GM19351 (cell line): ENCODE results near the gene TMEM245.
"Not testable (repeated sequence)": the region's sequence is repeated elsewhere in the genome, so short reads cannot be mapped to it uniquely, and the experiment has no call there.

Experiments
- ATAC-seq: cut with Tn5 transposase; IDR thresholded peaks from one replicate; pipeline ENCODE4 v1.9.1; 2021; ENCODE audit warnings: mild to moderate bottlenecking, moderate library complexity; ENCODE audit not compliant: unreplicated experiment

The TMEM245 gene

DNA sequence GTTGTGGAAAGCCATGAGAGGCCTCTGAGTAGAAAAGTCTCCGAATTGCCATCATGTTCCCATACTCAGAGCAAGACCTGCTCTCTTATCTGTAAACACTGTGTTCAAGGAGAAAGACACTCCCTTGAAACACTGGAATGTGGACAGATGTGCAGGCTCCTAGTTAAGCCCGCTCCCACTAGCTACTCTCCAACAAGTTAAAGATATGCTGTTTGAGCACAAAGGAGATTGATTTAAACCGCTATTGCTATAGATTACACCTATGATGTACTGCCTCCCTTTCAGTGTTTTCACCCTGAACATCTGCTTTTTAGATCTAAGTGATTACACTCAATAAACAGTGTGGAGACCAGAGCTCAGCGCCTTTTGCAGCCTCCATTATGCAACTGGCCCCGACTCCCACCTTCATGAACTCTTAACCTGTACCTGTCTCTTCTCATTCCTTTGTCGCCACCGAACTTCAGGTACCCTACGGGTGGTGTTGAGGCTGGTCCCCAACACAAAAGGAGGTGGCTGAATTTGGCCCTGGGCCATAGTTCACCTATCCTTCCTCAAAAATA, 47.5 kb downstream of the TMEM245 start:
- ATAC-seq = no peak

DNA sequence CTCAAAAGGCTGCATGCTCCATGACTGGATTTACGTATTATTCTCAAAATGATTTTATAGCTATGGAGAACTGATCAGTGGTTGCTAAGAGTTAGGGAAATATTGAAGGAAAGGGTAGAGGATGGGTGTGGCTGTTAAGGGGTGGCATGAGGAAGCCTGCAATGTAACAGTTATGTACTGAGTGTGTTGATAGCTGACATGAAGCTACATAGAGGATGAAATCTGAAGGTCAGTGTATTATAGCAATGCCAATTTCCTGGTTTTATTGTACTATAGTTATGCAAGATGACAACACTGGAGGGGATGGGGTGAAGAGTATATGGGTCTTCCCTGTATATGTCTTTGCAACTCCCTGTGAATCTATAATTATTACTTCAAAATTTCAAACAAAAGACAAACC, 51.0 kb downstream of the TMEM245 start:
- no peak for ATAC-seq

DNA sequence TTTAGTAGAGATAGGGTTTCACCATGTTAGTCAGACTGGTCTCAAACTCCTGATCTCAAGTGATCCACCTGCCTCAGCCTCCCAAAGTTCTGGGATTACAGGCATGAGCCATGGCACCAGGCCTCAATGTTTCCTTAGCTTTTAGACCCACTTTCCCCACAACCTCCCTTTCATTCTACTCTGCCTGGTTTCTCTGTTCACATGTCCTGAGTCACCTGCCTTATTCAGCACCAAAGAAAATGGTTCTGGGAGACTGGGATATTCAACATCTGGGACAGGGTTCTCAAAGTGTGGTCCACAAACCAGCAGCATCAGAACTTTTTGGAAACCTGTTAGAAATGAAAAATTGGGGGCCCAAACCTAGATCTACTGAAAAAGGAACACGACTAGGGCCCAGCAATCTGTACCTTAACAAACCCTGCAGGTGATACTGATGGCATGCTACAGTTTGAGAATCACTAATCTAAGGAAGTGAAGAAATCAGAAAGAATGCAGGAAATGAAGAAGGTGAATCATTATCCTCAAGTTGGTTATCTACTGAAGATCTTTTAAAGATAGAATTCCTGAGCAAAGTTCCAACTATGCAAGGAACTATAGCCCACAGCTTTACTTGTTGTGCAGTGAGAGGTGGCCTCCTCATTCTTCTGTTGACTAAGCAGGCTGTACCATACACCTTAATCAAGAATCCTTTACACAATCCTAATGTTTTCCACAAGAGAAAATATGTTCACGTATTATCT, 54.6 kb downstream of the TMEM245 start:
- ATAC-seq = no peak

DNA sequence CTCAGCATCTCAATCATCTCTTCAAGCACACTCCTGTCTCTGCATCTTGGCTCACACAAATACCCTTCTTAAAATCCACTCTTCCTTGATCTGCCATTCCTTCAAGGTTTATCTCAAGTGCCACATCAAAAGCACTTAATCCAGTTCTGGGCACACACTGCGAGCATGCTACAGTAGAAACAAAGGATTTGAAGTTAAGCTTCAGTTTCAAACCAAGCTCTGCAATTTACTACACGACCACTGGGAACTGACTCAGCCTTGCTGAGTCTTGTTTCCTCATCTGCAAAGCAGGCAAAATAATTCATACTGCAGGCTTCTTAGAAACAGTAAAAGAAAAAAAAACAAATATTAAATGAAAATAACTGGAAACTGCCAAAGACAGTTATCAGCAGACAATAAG, 56.0 kb downstream of the TMEM245 start:
- ATAC-seq = no peak

DNA sequence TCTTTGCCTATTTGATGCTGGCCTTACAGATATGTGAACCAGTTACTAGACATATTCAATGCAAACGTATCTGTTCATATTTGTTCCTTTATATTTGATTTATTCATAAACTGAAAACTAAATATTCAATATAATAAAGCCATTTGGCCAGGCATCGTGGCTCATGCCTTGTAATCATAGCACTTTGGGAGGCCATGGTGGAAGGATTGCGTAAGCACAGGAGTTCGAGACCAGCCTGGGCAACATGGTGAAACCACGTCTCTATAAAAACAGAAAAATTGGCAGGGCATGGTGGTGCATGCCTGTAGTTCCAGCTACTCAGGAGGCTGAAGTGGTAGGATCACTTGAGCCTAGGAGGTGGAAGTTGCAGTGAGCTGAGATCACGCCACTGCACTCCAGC, 57.2 kb downstream of the TMEM245 start:
- ATAC-seq = no peak

DNA sequence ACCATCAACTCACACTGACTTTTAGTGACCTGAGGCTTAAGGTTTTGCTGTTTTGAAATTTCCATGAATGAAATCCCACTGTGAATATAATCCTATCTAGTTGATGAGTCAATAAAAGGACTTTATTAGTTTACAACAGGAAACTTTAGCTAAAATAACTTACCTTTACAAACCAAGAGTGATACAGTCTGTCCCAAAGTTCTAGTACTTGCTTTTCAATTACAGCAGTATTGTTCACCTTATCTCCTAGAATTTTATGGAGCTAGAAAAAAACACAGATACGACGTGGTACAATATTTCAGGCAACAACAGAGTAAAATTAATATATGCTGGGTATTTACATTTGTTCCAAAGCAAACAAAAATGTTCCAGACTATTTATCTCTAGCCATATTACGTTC, 59.6 kb downstream of the TMEM245 start:
- no peak for ATAC-seq

DNA sequence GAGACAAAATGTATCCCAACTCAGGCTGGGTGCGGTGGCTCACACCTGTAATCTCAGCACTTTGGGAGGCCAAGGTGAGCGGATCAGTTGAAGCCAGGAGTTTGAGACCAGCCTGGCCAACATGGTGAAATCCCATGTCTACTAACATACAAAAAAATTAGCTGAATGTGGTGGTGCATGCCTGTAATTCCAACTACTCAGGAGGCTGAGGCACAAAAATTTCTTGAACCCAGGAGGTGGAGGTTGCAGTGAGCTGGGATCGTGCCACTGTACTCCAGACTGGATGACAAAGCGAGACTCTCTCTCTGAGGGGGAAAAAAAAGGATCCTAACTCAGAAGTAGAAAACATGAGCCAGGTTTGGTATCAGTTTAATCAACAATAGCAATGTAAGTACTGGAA, 66.6 kb downstream of the TMEM245 start:
- ATAC-seq = not testable (repeated sequence)

DNA sequence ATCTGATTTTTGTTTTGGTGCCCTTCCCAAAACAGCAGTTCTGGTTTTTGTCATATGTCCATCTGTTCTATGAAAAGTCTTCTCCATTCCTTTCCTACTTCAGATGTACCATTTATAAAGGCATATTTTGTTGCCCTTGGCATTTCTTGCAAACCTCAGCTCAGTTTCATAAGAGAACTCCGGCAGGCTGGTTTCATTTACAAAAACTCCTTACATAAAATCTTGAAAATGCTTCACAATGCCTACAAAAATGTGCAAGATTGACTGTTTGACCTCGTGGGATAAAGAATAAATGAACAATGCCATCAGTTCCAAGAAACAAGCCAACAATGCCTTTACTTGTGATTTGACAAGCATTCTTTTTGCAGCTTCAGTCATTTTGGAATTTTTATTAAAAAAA, 67.3 kb downstream of the TMEM245 start:
- ATAC-seq = no peak

DNA sequence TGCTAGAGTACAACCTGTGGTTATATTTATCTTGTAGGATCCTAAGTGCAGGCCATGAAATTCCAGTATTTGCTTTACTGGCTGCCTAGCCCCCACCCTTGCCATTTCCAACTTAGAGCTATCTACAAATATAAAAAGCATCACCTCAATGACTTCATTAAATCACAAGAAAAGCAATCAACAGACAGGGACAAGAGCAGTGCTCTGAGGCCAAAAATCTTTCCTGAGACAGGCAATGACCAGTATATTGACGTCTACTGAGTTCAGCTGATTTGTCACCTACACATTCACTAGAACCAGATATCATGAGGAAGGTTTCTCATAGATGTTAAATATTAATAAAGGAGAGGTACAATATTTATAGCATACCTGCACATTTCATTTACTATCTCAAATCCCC, 68.0 kb downstream of the TMEM245 start:
- no peak for ATAC-seq

DNA sequence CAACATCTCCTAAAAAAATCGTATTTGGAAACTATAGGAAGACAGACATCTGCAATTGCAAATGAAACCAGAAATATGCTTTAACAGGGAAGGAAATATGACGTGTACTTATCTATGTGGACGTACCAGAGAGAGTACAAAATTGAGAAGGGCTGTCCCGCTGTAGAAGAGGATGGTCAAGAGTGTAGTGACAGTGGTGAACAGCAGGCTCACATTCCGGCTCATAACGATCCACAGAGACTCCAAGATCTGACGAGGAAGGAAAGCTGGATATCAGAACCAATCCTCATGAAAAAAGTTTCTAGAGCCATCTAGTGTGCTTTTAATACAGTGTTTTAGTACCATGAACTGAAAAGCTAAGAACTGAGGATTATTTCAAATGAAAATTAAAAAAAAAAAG, 69.3 kb downstream of the TMEM245 start:
- ATAC-seq = no peak

DNA sequence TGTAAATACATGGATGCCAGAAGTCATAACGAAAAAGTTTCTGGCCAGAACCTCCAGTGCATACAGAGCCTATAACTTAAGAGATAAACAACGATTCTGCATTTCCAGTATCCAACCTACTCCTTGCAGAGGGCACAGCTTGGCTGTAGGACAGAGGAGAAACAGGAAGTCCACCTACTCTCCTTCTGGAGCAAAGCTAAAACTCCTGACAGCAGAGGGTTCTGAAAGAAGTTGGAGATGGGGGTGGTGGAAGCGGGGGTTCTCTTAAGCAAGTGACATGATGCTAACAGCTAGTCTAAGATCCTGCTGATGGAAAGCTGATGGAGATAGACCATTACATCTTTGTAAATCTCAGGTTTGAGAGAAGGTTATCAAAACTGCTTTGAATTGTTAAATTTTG, 70.9 kb downstream of the TMEM245 start:
- ATAC-seq = no peak

DNA sequence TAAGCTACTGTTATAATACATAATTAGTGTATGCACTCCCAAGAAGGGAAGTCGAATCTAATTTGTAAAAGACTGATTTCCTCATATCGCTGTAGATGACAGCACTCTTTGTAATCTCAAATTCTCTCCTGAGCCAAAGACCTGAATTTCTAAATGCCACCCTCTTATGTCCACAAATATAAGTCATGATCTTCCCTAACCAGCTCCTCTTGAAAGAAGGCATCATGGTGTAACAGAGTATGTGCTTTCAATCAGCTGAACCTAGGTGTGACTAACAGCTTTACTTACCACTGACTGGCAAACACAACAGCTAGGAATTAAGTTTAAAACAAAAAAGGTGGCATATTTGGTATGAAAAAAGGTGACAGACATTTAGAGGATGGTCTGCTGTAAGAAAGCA, 72.5 kb downstream of the TMEM245 start:
- ATAC-seq = no peak

DNA sequence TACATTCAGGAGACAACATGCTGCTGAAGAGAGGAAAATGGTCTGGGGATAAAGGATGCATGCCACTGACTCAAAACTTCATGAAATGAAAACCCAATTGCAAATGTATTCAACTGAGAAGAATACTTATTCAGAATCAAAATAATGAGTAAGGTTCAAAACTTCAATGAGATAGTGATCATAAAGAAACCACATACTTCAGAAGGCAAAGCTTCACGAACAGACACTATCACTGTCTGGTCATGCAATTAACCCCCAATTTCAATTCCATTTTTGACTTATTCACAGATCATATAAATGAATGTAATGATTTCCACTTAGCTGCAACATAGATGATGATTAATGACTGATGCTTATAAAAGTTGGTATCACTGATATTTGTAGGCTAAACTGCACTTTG, 73.4 kb downstream of the TMEM245 start:
- no peak for ATAC-seq

DNA sequence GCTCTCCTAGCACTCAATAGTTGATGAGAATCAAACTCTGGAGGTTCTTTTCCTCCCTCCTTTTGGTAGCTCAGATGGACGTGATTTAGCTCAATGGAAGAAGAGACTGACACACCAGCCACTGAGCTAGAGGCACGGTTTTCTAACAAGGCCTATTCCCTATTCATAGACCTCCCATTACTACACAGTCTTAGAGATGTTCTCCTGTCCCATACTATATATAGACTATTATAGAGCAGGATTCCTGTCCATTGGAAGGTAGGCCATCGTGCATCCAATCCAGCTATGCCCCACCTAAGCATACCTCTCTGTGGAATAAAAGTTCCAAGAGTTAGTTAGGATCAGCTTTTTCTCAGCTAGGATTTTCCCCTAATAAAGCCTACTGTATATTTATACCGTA, 76.2 kb downstream of the TMEM245 start:
- no peak for ATAC-seq

DNA sequence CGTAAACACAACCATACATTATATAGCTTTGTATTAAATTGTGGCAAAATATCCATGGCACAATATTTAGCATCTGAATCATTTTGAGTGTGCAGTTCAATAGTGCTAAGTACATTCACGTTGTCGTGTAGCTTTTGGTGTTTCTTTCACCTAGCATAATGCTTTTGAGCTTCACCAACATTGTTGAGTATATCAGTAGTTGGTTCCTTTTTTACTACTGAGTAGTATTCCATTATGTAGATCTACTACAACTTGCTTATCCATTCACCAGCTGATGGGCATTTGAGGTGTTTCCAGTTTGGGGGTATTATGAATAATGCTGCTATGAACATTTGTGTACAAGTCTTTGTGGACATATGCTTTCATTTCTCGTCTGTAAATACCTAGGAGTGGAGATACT, 79.2 kb downstream of the TMEM245 start:
- ATAC-seq = no peak

DNA sequence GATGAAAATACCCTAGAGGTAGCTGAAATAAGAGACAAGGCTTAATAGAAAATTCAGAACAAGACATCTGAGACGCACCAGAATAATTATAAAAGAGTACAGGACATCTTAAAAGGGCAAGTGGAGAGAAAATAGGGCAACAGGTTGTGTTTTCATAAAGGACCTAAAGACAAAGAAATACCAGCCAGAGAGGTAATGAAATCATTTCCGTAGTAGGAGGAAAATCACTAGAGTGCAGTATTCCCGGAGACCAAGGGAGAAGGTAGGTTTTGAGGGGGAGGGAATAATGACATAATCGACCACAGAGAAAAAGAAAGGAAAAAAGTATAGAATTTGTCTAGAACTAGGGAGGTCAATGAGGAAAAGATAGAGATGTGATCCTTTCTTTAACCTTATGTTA, 80.2 kb downstream of the TMEM245 start:
- ATAC-seq = no peak

DNA sequence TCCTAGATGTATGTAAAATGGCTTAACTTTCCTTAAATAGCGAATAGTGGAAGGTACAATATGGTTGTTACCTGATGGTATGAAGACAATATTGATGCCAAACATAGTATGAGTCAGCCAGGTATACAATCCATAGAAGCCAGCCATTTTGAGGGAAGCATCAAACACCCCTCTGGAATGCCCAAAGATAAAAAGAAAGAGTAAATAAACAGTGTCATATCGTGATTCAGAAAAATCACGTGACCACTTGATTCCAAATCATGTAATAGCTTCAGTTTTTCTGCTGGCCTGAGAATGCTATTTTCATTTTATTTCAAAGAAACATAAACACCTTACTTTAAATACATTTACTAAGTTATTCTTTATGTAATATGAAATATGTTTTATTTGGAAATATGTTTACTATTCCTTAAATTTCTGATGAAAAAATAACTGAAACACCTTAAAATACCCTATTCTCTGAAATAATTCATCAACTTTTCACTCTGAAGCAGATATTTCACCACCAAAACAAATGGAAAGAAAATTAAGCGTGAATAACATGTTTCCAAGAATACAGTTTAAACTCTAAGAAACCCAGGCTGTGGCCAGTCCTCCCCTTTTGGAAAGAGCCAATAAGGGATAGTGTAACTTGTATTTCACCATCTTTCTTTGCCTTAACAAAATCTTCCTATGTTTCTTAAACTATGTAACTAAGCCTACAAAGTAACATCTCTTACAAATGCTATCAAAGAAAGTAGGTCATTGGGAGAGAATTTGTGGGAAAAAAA, 81.6 kb downstream of the TMEM245 start:
- ATAC-seq = no peak

DNA sequence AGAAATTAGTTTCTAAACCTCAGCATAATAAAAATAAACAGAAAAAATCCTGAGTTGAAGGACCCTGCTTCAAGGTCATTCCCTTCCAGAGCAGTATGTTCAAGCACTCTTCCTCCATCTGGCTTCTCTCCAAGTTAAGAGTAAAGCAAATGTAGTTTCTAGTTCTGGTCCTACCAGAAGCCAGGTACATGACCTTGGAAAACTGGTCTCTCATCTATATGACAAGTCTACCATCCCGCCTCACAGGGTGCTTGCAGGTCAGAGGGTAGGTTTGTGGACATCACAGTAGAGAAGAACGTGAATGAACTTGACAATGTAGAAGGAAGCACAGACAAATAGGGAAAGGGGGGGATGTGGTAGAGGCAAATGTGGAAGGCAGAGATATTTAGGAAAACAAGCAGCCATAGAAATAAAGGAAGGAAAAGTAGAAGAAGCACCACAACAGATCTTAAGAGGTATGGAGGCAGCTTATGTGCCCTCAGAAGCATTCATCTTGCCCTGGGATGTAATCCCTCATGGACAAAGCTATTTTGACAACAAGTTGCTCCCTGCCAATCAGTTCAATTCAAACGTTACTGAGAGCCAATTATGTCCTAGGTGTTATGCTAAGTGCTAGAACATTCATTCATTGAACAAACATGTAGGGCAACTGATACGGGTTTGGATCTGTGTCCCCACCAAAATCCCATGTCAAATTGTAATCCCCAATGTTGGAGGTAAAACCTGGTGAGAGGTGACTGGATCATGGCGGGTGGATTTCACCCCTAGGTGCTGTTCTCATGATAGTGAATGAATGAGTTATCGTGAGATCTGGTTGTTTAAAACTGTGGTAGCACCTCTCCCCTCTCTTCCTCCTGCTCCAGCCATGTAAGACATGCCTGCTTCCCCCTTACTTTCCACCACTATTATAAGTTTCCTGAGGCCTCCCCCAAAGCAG, 82.7 kb downstream of the TMEM245 start:
- ATAC-seq = no peak

DNA sequence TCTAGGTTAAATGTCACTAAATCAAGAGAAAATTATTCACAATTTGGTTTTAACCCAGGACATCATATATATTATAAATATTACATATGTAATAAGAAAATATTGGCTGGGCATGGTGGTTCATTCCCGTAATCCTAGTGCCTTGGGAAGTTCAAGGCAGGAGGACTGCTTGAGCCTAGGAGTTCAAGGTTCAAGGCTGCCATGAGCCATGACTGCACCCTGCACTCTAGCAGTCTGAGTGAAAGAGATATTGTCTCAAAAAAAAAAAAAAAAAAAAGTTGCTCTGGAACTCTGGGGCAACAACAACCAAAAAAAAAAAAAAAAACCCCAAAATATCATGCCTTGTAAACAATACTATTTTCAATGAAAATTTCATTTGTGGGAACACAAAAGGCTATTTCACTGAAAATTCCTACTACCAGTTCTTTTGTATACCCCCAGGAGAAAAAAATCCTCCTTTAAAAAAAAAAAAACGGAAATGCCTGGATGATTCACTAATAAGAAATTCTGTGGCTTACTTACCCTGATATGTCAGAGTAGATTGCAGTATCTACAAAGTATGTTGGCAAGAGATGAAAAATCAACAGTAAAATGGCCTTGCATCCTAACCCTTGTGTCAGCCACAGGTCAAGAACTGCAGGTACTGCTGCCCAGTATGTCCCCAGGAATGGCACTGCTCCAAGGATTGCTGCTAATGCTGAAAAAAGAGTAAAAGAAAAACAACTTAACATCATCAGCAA, 83.9 kb downstream of the TMEM245 start:
- ATAC-seq = no peak

DNA sequence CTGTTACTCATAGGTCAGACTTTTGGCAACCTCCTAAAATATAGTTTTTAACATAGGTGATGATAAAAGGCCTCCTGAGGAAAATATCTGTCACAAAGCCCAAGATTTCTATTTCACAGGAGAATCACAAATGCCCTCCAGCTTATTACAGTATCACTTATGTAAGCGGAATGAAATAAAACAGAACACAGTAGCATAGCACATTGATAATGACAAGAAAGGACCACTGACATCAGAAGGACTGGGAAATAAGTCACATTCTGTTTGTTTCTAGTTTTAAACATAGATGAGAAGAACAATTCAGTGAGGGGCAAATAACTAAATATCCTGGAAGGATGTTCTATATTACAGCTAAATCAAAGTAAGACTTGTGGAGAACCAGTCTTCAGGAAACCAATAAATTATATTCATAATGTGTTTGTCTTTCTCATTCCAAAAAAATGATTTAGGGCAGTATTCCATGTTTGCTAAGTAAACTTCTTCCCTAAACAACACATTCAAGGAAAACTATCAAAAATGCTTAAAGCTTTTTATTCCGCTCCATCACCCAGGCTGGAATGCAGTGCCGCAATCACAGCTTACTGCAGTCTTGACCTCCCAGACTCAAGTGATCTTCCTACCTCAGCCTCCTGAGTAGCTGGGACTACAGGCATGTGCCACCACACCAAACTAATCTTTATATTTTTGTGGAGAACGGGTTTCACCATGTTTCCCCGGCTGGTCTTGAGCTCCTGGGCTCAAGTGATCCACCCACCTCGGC, 85.6 kb downstream of the TMEM245 start:
- ATAC-seq = no peak
